ENCODE results near the gene TTLL8.

TTLL8 gene

DNA sequence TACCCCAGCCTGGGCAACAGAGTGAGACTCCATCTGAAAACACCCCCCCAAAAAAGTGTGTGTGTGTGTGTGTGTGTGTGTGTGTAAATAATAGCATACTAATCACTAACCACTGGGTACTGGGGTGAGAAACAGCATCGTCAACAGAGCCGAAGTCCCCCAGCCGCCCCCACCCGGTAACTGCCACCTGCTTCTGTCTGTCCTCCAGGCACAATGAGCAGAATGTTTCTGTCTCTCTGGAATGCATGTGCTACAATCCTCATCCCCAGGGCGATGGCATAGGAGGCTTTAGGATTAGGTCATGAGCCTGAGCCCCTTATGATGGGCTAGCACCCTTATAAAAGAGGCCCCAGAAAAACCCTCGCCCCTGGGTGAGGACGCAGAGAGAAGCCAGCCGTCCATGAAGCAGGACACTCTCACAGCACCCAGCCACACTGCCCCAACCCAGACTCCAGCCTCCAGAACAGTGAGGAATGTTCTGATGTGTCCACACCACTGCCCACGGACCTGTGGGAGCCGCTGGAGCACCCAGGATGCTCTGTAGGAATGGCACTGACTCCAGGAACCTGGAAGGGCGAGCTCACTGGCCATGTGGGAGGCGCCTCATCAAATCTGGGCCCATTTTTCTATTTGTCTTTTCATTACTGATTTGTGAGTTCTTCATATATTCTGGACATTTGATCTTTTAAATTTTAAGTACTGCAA, 9.9 kb downstream of the TTLL8 start:
- DNase-seq (ENCODE audit: low spot score), result no peak
- in situ Hi-C loops (cut with MboI; ENCODE audit: low sequenced_read_pairs, unreplicated experiment), result loop anchor here (25.0 kb wide), 1 partner anchor 286 kb away; no protein-coding TSS in a partner anchor
- TF ChIP-seq, protein P1, sequence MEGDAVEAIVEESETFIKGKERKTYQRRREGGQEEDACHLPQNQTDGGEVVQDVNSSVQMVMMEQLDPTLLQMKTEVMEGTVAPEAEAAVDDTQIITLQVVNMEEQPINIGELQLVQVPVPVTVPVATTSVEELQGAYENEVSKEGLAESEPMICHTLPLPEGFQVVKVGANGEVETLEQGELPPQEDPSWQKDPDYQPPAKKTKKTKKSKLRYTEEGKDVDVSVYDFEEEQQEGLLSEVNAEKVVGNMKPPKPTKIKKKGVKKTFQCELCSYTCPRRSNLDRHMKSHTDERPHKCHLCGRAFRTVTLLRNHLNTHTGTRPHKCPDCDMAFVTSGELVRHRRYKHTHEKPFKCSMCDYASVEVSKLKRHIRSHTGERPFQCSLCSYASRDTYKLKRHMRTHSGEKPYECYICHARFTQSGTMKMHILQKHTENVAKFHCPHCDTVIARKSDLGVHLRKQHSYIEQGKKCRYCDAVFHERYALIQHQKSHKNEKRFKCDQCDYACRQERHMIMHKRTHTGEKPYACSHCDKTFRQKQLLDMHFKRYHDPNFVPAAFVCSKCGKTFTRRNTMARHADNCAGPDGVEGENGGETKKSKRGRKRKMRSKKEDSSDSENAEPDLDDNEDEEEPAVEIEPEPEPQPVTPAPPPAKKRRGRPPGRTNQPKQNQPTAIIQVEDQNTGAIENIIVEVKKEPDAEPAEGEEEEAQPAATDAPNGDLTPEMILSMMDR (IDR thresholded peaks at IDR 0.05; ENCODE audit: borderline replicate concordance, control extremely low read depth, extremely low read depth, insufficient read depth, missing control alignments), result no peak

GRCh38 chr22:50047346-50047745, 10.8 kb downstream of the TTLL8 start:
- DNase-seq (ENCODE audit: low spot score), result no peak
- TF ChIP-seq, protein P1 (IDR thresholded peaks at IDR 0.05; ENCODE audit: borderline replicate concordance, control extremely low read depth, extremely low read depth, insufficient read depth, missing control alignments), result no peak
- in situ Hi-C loops (cut with MboI; ENCODE audit: low sequenced_read_pairs, unreplicated experiment), result loop anchor here (25.0 kb wide), 1 partner anchor 285 kb away; no protein-coding TSS in a partner anchor

GRCh38 chr22:50046481-50047245, 11.4 kb downstream of the TTLL8 start:
- no peak for DNase-seq (ENCODE audit: low spot score)
- TF ChIP-seq, protein P1 (IDR thresholded peaks at IDR 0.05; ENCODE audit: borderline replicate concordance, control extremely low read depth, extremely low read depth, insufficient read depth, missing control alignments), result no peak
- in situ Hi-C loops (cut with MboI; ENCODE audit: low sequenced_read_pairs, unreplicated experiment), result loop anchor here (25.0 kb wide), 1 partner anchor 284 kb away; no protein-coding TSS in a partner anchor

GRCh38 chr22:50046019-50046415, 12.1 kb downstream of the TTLL8 start:
- in situ Hi-C loops (cut with MboI; ENCODE audit: low sequenced_read_pairs, unreplicated experiment), result loop anchor here (25.0 kb wide), 1 partner anchor 284 kb away; no protein-coding TSS in a partner anchor
- TF ChIP-seq, protein P1 (IDR thresholded peaks at IDR 0.05; ENCODE audit: borderline replicate concordance, control extremely low read depth, extremely low read depth, insufficient read depth, missing control alignments), result no peak
- no peak for DNase-seq (ENCODE audit: low spot score)

DNA sequence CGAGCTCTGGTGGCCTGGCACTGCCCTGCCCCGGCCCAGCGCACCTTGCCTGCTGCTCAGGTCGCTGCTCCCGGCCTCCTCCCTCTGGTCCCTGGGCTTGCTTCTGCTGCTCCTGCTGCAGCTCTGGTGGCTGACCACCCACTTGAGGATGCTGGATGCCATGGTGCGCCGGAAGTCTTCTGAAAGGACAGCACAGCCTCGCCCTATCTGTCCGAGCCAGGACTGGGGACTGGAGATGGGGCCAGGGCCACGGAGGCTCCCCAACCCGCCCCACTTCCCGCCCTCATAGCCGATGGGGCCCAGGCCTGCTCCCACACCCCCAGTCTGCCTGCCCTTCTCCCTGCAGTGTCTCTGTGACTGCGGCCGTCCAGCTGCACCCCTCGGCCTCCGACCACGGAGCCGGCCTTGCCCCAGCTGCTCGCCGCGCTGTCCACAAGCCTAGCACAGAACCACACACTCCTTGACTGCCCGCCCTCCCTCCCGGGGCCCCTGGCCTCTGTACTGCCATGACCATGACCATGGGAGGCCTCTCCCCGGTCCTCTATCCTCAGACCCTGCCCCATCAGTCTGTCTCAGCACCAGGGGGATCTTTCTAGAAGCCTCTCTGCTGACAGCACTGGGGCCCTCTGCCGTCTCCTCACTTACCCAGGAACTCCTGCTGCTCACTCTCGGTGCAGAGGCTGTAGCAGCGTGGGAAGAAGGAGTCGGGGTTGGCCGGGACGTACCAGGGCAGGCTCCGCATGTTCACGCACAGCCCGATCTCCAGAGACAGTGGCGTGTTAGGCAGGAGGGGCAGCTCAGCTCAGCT, 12.7 kb downstream of the TTLL8 start:
- TF ChIP-seq, protein P1 (IDR thresholded peaks at IDR 0.05; ENCODE audit: borderline replicate concordance, control extremely low read depth, extremely low read depth, insufficient read depth, missing control alignments), result no peak

More for the DNA sequence above, 12.7 kb downstream of the TTLL8 start:
- DNase-seq (ENCODE audit: low spot score), result no peak
- in situ Hi-C loops (cut with MboI; ENCODE audit: low sequenced_read_pairs, unreplicated experiment), result loop anchor here (25.0 kb wide), 1 partner anchor 283 kb away; no protein-coding TSS in a partner anchor

Measured in GM13976 (cell line).